ENCODE measurements around the gene DOK3.
"Not testable (repeated sequence)": the region's sequence is repeated elsewhere in the genome, so short reads cannot be mapped to it uniquely, and the experiment has no call there.

DOK3 gene

DNA sequence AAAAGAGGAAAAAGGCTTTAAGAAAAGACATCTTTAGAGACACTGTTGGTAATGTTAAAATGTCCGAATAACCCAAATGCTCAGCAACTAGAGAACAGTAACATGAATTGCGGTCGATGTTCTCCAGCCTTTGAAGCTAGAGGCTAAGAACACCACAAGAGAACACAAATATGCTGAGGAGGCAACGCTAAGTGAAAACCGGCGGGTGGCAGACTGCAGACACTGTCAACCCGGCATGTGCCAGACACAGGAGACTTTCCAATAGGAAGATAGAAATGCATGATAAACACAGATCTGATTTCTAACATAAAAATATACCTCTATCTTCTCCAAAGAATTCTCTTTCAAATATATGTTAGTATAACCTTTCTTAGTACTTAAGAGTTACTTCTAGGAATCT, 25.5 kb upstream of the DOK3 start:
- in situ Hi-C loops (cut with HindIII; ENCODE audit: low sequenced_read_pairs): no loop called here

DNA sequence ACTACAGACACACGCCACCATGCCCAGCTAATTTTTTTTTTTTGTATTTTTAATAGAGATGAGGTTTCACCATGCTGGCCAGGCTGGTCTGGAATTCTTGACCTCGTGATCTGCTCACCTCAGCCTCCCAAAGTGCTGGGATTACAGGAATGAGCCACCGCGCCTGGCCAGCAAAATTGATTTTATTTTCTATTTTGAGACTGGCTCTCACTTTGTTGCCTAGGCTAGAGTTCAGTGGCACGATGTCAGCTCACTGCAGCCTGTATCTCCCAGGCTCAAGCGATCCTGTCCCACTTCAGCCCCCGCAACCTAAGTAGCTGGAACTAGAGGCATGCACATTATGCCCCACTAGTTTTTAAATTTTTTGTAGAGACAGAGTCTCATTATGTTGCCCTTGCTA, 24.8 kb upstream of the DOK3 start:
- in situ Hi-C loops (cut with HindIII; ENCODE audit: low sequenced_read_pairs): not testable (repeated sequence)

GRCh38 chr5:177531209-177531940, 21.7 kb upstream of the DOK3 start:
- in situ Hi-C loops (cut with HindIII; ENCODE audit: low sequenced_read_pairs): no loop called here

GRCh38 chr5:177530638-177531037, 21.0 kb upstream of the DOK3 start:
- in situ Hi-C loops (cut with HindIII; ENCODE audit: low sequenced_read_pairs): no loop called here

DNA sequence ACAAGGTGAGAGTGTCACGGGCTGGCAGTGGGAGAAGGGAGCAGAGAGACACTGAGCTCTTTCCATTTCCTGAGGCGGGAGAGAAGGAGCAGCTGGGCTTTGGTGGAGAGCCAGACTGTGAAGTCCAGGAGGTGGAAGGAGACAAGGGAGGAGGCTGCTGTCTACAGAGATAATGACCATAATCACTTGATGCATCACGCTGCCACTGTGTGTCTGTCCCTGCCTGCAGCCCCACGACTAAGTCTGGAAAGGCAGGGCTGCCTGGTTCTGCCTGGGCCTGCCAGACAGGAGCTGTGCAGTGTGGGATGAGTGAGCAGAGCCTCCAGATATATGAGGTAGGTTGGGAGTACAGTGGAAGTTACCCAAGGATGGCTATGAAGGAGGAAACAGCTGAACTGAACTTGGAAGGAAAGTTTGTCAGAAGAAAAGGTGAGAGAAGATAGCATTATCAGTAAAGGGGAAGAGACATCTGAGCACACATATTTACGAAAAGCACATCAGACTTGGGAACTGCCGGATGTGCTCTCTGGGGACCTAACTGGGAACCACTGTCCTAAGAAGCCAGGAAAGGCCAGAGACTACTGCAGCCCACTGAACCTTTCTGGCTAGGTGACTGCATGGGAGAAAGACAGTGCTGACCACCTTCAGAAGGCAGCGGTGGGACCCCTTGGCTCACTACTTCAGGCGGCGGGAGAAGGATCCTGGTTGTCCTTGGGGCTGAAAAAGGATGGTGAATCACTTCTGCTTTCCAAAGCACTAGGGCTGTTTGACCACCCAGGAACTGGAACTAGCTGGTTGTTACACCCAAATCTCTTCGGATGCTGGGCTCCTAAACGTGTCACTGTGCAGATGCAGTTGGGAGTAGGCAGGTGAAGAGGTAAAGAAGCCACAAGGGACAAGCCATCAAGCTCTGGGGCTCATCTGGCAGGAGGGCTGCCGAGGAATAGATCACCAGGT, 19.9 kb upstream of the DOK3 start:
- in situ Hi-C loops (cut with HindIII; ENCODE audit: low sequenced_read_pairs): no loop called here

DNA sequence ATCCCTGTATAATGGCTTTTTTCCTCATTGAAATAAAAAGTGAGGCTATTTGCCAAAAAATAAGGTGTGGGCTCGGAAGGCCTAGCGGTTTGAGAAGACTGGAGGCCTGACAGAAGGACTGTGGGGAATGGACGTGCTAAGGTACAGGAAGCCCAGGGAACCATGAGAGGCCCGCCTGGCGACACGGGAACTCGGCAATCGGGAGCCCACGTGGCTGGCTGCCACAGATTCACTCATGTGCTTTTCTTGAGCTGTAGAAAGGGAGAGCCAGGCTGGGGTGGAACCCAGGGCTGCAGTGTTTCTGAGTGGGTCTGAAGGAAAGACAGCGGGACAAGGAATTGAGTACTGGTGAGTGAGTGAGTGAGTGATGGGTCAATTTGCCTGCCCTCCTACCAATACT, 19.0 kb upstream of the DOK3 start:
- in situ Hi-C loops (cut with HindIII; ENCODE audit: low sequenced_read_pairs): no loop called here

DNA sequence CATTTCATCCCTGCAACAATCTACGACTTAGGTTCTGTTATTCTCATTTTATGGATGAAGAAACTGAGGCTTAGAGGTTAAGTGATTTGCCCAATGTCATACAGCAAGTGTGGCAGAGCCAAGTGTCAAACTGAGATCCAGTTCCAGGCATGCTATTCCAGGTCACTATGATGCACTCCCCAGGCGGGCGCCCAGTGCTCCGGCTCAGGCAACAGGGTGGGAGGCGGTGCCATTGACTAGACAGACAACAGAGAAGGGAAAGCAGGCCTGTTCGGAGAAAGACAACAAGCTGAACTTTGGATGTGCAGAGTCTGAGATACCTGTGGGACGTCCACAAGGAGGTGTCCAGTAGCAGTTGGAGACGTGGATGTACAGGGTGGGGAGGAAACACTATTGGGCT, 18.0 kb upstream of the DOK3 start:
- in situ Hi-C loops (cut with HindIII; ENCODE audit: low sequenced_read_pairs): no loop called here

DNA sequence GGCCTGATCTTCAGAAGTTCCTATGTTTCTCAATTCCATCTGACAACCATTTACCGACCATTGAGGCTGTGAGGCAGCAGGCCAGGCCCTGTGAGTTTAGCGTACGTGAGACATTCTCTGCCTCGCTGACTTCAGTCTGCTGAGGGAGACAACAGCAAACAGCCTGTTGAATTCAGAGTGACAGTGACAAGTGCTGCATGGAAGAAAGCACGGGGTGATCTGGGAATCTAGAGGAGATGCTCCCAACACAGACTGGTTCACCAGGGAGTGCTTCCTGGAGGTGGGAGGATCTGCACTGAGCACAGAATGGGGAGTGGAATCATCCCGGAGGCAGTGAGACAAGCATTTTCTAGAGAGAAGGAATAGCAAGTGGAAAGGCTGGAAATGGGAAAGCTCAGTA, 17.2 kb upstream of the DOK3 start:
- in situ Hi-C loops (cut with HindIII; ENCODE audit: low sequenced_read_pairs): no loop called here

- in situ Hi-C loops (cut with HindIII; ENCODE audit: low sequenced_read_pairs): no loop called here
These were observed 16.6 kb upstream of the DOK3 start for GRCh38 chr5:177526191-177526590.

DNA sequence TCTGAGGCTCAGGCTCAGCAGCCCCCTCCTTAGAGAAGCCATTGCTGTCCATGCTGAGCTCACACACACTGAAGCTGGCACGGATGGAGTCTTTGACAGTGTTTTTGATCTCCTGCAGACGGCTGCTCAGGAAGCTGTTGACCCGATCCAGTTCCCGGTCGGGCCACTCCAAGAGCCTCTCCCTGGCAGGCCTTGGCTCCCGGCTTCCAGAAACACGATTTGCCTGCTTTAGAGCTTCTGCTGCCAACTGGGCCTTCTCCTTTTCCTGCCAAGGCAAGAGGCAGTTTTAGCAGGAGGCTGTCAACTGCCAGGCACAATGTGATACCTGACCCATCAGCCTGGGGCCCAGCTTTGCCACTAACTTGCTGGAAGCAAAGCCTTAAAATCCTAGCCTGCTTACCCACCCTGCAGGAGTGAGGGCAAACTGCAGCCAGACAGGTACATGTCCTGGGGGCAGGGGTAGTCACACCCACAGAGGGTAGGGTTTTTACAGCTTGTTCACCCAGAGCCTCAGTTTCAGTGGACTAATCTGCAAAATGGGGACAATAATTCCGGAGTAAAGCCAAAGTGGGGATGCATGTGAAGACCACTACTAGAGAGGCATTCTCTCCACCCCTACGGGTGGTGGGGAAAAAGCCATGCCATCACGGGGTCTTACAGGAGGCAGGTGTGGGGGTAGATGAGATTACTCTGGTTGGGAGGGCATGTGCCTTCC, 15.5 kb upstream of the DOK3 start:
- in situ Hi-C loops (cut with HindIII; ENCODE audit: low sequenced_read_pairs): no loop called here

- in situ Hi-C loops (cut with HindIII; ENCODE audit: low sequenced_read_pairs): no loop called here
These were observed 14.9 kb upstream of the DOK3 start for GRCh38 chr5:177524539-177524900.

DNA sequence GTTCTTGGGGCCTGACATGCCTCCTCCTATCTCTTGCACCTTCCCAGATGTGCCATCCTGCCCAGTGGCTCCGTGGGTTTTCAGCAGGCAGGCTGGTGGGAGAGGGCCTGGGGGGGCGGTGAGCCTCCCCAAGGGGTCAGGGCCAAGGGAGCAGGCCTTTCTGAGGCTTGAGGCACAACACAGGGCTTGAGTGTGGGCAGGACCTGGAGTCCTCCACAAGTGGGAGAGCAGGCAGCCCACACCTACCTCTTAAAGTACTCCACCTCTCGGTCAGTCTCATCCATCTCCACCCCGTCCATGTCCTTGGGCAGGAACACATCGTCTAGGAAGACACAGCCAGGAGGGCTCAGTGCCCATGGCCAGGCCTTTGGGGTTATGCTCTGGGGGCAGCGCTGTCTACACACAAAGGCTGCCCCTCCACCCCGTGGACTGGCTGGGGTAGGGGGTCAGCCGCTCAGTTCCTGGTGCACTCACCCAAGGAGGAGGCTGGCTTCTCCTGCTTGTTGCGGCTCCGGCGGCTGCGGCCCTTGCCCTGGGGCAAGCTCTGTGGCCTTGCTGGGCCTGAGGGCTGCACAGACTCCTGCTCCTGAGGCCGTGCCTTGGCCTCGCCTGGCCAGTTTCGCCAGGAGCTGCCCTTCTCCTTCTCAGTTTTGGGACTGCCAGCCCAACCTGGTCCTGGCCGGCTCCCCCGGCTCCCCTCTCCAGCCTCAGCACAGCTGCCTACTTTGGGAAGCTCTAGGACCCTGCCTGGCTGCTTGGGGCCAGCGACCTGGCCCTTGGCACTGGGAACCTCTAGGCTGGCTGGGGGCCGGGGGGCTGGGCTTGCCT, 14.3 kb upstream of the DOK3 start:
- in situ Hi-C loops (cut with HindIII; ENCODE audit: low sequenced_read_pairs): no loop called here

- in situ Hi-C loops (cut with HindIII; ENCODE audit: low sequenced_read_pairs): no loop called here
These were observed 11.4 kb upstream of the DOK3 start for GRCh38 chr5:177520916-177521513.

GRCh38 chr5:177520271-177520670, 10.6 kb upstream of the DOK3 start:
- in situ Hi-C loops (cut with HindIII; ENCODE audit: low sequenced_read_pairs): no loop called here

DNA sequence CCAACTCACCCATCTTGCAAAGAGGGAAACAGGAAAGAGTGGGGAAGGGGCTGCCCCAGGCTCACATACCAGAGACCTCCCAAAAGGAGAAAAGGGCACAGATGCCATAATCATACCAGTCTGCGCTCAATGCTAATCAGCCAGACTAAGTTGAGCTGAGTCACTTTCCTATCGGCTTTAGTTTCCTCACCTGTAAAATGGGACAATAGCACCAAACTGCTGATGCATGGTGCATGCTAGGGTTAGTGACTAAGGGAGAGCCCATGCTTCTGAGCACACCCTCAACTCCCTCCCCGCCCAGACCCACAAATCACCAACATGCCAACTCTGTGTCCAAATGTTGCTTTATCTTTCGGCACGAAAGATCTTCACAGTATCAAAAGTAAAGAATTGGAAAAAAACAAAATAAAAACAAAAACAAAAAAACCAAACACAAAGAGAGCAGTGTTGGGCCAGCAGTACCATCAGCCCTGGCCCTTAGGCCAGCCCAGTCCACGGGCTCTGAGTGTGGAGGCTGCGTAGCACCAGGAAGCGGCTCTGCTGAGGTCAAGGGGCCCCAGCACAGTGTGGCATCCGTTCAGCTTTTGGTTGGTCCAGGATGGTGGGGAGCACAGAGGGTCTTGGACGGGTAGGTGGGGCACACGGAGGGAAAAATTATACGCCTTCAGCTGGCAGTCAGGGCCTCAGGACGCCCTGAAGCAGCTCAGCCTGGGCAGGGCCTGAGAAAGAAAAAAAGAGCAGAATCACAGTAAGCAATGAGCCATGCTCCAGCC, 10.0 kb upstream of the DOK3 start:
- in situ Hi-C loops (cut with HindIII; ENCODE audit: low sequenced_read_pairs): no loop called here

DNA sequence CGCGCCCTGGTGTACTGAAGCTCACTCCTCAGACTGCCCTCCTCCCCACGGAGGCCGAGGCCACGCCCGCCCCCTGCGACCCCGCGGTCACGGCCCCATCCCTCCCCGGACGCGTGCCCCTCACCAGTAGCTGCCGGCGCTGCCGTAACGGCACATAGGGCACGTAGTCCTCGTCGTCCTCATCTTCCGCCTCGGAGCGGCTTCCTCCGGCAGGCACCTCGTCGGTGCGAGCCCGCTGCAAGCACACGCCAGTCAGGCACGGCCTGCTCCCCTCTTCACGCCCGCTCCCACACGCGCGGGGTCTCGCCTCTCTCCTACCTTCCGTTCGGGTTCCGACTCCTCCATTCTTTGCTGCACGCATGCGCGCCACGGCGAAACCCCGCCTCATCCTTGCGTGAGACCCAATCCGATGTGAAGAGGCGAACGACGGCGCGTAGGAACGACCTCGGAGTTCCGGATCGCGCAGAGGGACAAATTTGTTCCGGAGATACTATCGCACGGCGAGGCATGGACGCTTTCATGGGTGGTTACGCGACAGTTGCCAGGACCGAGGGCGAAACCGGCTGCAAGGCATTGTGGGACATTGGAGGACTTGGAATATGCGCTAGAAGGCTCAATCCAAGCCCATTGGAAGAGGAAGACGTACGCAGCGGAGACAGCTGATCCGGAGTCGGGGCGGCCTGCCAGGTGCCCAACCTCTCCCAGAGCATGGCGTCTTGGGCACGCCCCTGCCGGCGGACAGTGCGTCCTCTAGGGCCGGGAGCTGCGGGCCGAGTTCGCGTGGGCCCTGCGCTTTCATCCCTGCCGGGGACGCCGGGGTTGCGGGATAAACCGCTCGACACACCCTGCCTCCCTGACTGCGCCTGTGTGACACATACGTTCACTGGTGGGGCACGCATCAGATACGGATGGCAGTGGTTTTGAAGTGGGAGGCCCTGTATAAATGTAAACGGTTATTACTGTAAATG, 7.3 kb upstream of the DOK3 start, which contains the start of gene DDX41:
DDX41 (minus strand) TSS at position 361 of the 968 bp plus-strand sequence; CDS start at position 345, 16 bp downstream.
- in situ Hi-C loops (cut with HindIII; ENCODE audit: low sequenced_read_pairs): no loop called here

DNA sequence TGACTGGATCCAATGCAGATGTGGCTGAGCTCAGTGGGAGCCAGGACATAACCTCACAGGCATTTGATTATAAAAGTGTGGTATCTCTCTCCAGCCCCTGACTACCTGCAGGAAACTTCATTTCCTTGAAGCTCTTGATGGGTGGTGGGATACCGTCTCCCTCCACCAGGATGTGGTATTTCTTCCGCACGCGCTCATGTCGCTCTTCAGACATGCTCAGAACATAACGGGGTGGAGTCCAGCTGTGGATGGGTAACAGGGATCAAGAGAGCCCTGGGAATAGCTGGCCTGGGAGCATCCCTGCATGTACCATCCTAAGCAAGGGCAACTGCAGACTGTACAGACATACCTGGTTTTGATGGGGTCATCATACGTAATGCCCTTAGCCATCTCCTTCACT, 6.0 kb upstream of the DOK3 start:
- in situ Hi-C loops (cut with HindIII; ENCODE audit: low sequenced_read_pairs): no loop called here

DNA sequence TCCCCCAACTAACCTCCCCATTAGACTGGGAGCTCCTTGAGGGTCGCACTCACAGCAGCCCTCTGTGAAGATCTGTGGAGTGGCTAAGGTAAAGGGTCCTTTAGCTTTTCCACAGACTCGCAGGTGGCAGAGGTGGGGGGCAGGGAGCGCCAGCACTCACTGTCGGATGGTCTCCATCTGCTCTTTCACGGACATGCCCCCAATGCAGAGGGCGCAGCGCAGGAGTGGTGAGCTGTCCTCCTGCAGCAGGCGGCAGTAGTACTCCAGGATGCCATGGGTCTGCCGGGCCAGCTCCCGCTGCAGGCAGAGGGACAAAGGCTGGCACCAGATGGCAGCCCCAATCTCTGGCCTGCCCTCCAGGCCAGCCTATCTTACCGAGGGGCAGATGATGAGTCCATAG, 4.9 kb upstream of the DOK3 start:
- in situ Hi-C loops (cut with HindIII; ENCODE audit: low sequenced_read_pairs): no loop called here
